Measurements from ENCODE around the gene PRSS23. TPM values are rescaled to one million over a fixed set of nuclear protein-coding genes. Genes with fewer than 3 reads are reported as not detected.

Gene PRSS23
- total and polyA plus RNA-seq, 2 experiments from 2014 or later, result 53.7 to 61.7 TPM

DNA sequence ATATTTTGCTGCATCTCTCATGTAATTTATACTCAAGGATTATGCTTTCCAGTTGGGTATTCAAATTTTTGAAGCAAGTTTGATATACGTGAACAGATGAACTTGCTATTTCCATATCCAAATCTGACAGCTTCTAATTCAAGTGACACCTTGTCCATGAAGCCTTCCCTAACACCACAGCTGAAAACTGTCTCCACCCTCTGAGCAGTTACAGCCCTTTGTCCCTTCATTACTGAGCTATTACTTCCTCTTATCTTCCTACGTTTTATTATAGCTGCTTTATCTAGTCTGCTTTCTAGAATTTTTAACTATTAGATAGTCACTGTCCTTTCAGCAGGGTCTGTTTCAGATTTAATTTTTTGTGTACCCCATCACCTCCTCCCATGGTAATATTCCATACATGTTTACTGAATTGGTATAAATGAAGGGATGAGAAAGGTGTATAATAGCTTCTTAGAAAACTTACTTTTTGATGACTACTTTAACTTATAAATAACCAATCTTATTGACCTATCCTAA, 13.3 kb upstream of the PRSS23 start:
- Histone ChIP-seq H3K4me2 (no peak overlapping the region), H3K36me3 (replicated peaks; ENCODE audit: insufficient read depth, low read depth) (no peaks in the 10 kb centered on the region), H3K79me2 (no peaks in the 10 kb centered on the region), H3K4me1 (ENCODE audit: insufficient read depth) (peaks cover 41% of the 10 kb centered on the region), H3K9me2 (replicated peaks; ENCODE audit: insufficient read depth) (no peaks in the 10 kb centered on the region), H3K27ac (no peak overlapping the region), H3K27me3 (no peaks in the 10 kb centered on the region), H2AFZ (no peak overlapping the region), H3K4me3 (no peak overlapping the region), H3K9me3 (ENCODE audit: low read depth) (no peaks in the 10 kb centered on the region), H4K20me1 (ENCODE audit: insufficient read depth, poor library complexity, severe bottlenecking) (no peaks in the 10 kb centered on the region)
- DNase-seq (ENCODE audit: low spot score), result no peak
- 70% methylated on average over 2 of the region's 2 CpGs for WGBS (ENCODE audit: low lambda C conversion rate, missing lambda C conversion rate)
- TF ChIP-seq, protein P1, sequence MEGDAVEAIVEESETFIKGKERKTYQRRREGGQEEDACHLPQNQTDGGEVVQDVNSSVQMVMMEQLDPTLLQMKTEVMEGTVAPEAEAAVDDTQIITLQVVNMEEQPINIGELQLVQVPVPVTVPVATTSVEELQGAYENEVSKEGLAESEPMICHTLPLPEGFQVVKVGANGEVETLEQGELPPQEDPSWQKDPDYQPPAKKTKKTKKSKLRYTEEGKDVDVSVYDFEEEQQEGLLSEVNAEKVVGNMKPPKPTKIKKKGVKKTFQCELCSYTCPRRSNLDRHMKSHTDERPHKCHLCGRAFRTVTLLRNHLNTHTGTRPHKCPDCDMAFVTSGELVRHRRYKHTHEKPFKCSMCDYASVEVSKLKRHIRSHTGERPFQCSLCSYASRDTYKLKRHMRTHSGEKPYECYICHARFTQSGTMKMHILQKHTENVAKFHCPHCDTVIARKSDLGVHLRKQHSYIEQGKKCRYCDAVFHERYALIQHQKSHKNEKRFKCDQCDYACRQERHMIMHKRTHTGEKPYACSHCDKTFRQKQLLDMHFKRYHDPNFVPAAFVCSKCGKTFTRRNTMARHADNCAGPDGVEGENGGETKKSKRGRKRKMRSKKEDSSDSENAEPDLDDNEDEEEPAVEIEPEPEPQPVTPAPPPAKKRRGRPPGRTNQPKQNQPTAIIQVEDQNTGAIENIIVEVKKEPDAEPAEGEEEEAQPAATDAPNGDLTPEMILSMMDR (IDR thresholded peaks at IDR 0.05; ENCODE audit: poor library complexity), result no peak
- TF ChIP-seq EZH2phosphoT487 (IDR thresholded peaks at IDR 0.05; ENCODE audit: low read depth, severe bottlenecking, unreplicated experiment), result no peak
- no peak for TF ChIP-seq EZH2 (IDR thresholded peaks at IDR 0.05; ENCODE audit: borderline replicate concordance)

- no peak overlapping the region for H3K27ac ChIP-seq
- DNase-seq (ENCODE audit: low spot score), result no peak
- H3K9me2 ChIP-seq (replicated peaks; ENCODE audit: insufficient read depth), result no peaks in the 10 kb centered on the region
- no peak overlapping the region for H3K4me3 ChIP-seq
- no peaks in the 10 kb centered on the region for H3K9me3 ChIP-seq (ENCODE audit: low read depth)
- TF ChIP-seq EZH2phosphoT487 (IDR thresholded peaks at IDR 0.05; ENCODE audit: low read depth, severe bottlenecking, unreplicated experiment) (no peak), EZH2 (IDR thresholded peaks at IDR 0.05; ENCODE audit: borderline replicate concordance) (no peak)
- TF ChIP-seq, protein P1 (IDR thresholded peaks at IDR 0.05; ENCODE audit: poor library complexity), result no peak
- no peaks in the 10 kb centered on the region for H3K79me2 ChIP-seq
- H3K27me3 ChIP-seq, result no peaks in the 10 kb centered on the region
- no peaks in the 10 kb centered on the region for H3K36me3 ChIP-seq (replicated peaks; ENCODE audit: insufficient read depth, low read depth)
- peaks cover 35% of the 10 kb centered on the region for H3K4me1 ChIP-seq (ENCODE audit: insufficient read depth)
- no peak overlapping the region for H3K4me2 ChIP-seq
- no peak overlapping the region for H2AFZ ChIP-seq
- H4K20me1 ChIP-seq (ENCODE audit: insufficient read depth, poor library complexity, severe bottlenecking), result no peaks in the 10 kb centered on the region
These were observed 12.7 kb upstream of the PRSS23 start for GRCh38 chr11:86787656-86788055.

GRCh38 chr11:86790195-86790725, 10.1 kb upstream of the PRSS23 start:
- no peak overlapping the region for H3K4me2 ChIP-seq
- peak overlapping the region; percentile 59 for H3K27ac ChIP-seq
- no peaks in the 10 kb centered on the region for H3K27me3 ChIP-seq
- peak; percentile 44 for DNase-seq (ENCODE audit: low spot score)
- H3K4me1 ChIP-seq (ENCODE audit: insufficient read depth), result peaks cover 14% of the 10 kb centered on the region
- no peaks in the 10 kb centered on the region for H3K79me2 ChIP-seq
- H3K4me3 ChIP-seq, result no peak overlapping the region
- no peaks in the 10 kb centered on the region for H3K9me2 ChIP-seq (replicated peaks; ENCODE audit: insufficient read depth)
- H3K36me3 ChIP-seq (replicated peaks; ENCODE audit: insufficient read depth, low read depth), result no peaks in the 10 kb centered on the region
- no peaks in the 10 kb centered on the region for H3K9me3 ChIP-seq (ENCODE audit: low read depth)
- TF ChIP-seq, protein P1 (IDR thresholded peaks at IDR 0.05; ENCODE audit: poor library complexity), result no peak
- TF ChIP-seq EZH2phosphoT487 (IDR thresholded peaks at IDR 0.05; ENCODE audit: low read depth, severe bottlenecking, unreplicated experiment) (no peak), EZH2 (IDR thresholded peaks at IDR 0.05; ENCODE audit: borderline replicate concordance) (no peak)
- no peaks in the 10 kb centered on the region for H4K20me1 ChIP-seq (ENCODE audit: insufficient read depth, poor library complexity, severe bottlenecking)
- H2AFZ ChIP-seq, result no peak overlapping the region

All from hepatocyte (in vitro differentiated cells).